ENCODE results near the gene CDC42EP3.
A peak's percentile ranks its signal among the peaks of the same experiment; 100 is the strongest.

The CDC42EP3 gene

GRCh38 chr2:37654419-37654818 is 17.0 kb downstream of the CDC42EP3 start:
- peak; percentile 38 for DNase-seq

GRCh38 chr2:37653805-37654378 is 17.6 kb downstream of the CDC42EP3 start:
- no peak for DNase-seq

DNA sequence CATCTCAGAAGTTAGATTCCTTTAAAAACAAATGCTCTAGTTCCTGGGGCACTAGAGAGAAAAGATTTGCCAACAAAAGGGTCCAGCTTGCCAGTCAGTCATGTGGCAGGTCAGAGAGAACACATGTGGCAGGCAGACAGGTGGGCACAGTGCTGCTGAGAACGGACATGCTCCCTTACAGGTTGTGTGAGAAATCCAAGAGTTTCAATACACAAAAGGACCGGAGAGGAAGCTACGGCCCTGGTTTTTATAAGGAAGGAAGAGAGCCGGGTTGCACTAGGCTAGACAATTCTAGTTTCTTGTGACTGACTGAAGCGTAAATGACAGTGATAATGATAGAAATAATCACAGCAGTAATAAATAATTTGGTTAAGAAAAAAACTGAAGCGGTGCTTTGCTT is 18.3 kb downstream of the CDC42EP3 start:
- DNase-seq: no peak

DNA sequence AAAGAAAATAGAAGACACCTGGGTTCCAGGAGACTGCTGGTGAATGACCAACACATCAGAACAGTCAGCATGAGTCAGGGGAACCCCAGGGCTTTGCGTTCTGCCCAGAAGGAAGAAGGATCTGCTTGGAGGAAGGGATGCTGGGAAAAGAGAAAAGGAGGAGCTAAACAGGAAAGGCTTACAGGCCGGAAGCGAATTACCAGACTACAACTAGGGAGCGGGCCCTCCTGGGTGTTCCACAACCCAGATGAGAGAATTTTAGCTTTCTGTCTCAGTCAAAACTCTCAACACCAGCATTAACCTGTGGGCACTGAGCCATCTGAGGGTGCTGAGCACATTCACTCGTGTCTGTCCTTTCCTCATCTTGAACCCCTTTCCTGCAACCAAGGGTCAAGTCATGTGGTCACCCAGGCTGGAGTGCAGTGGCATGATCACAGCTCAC is 19.2 kb downstream of the CDC42EP3 start:
- DNase-seq: peak; percentile 68

DNA sequence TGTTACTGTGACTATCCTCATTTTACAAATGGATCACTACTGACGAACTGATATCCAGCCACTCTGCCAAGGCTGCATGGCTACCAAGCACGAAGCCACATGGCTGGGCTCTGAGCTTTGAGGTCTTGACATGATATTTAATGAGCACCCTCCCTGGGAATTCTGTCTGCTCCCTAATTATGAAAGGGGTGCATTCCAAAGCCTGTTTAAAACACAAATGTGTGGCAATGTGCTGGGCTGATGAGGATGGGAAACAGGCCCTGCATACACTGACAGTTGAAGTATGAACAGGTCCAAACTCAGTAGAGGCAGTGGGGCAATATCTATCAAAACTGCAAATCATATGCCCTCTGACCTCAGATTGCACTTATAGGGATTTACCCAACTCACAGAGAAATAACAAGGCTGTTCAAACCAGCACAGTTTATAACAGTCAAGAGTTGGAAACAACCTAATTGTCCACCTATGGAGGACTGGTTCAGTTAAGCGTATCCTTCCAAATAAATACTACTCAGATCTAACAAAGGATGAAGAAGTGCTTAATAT is 20.8 kb downstream of the CDC42EP3 start:
- DNase-seq: no peak

DNA sequence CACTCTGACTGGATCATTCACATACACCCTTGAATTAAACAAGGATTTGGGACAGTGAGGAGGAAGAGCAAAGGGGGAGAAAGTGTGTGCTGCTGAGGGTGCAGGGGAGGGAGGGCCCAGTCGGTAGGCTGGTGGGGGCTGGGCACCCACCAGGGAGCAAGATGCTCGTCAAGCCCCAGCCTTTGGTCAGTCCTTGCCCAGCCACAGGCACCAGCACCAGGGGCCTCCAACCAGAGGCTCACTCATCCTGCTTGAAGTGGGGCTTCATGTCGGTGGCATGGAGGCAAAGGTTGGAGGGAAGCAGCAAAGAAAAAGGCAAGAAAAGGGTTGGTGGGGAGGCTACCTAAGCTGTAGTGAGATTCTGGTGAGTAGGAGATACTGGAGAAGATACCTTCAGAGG is 21.9 kb downstream of the CDC42EP3 start:
- no peak for DNase-seq

GRCh38 chr2:37648331-37649011 is 23.0 kb downstream of the CDC42EP3 start:
- DNase-seq: no peak

DNA sequence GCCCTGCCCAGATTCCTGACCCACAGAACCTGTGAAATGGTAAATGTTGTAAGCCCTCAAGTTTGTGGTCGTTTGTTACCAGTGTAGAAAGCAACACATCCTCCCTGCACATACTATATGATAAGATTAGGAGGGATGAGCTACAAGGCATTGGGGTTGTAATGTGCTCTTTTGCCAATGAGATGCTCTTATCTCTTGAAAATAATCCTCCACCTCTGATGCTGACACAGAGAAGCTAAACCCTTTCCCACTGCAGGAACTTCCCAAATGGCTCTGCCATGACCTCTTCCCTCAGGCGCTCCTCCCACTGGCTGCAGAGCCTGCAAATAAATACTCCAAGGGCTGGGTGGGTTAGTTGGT is 23.5 kb downstream of the CDC42EP3 start:
- DNase-seq: no peak

GRCh38 chr2:37645836-37646235 is 25.6 kb downstream of the CDC42EP3 start:
- DNase-seq: no peak

DNA sequence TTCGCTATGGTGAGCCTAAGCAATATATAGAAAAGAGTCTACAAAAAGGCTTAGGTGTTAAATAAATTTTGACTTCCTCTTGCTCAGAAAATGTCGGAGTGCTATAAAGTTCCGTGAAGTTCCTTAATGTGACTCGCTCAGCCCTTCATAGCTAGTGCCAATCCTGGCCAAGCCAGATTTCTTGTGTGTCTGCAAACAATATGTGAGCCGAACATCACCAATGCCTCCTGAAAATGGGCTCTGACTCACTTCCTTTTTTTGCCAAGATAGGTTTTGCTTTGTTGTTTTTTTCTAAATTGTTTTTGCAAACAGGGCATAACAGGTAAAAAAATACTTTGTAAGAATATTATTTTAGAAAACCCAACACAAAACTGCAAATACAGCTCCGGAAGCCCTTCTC is 26.1 kb downstream of the CDC42EP3 start:
- no peak for DNase-seq

GRCh38 chr2:37644191-37644590 is 27.3 kb downstream of the CDC42EP3 start:
- DNase-seq: no peak

GRCh38 chr2:37643730-37644078 is 27.7 kb downstream of the CDC42EP3 start:
- no peak for DNase-seq

DNA sequence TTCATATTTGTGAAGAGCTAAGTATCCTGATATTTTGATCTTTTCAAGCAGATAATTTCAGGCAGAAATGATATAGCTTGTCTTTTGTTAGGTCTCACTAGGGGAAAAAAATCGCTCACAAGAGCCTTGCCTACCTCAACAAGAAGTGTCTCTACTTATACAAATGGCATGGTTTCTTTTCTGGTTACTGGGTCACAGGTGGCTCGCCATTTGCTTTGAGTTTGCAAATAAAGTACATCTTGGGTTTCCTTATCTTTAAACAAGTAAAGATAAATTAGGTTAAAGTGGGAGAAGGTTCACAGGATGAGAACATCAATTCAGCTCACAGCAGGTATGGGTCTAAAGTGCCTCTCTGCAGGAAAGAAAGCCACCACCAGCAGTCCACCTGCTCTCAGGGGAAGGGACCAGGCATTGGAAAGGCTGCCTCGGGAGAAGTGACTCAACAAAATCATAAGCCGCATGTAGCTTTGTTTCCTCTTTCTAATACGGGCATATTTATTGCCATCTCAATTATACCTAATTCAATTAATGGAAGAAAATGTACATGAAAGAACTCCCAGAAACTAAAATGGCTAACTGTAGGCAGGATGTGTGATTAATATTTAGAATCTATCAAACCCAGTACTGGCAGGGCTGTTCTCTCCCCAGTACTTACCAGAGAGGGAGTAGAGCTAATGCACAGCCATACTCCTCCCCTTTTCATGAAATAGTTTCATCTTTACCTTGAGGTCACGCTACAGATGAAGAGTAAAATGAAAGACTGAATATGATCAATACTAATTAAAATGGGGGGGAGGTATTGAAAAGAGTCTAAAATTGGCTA is 28.3 kb downstream of the CDC42EP3 start:
- no peak for DNase-seq

DNA sequence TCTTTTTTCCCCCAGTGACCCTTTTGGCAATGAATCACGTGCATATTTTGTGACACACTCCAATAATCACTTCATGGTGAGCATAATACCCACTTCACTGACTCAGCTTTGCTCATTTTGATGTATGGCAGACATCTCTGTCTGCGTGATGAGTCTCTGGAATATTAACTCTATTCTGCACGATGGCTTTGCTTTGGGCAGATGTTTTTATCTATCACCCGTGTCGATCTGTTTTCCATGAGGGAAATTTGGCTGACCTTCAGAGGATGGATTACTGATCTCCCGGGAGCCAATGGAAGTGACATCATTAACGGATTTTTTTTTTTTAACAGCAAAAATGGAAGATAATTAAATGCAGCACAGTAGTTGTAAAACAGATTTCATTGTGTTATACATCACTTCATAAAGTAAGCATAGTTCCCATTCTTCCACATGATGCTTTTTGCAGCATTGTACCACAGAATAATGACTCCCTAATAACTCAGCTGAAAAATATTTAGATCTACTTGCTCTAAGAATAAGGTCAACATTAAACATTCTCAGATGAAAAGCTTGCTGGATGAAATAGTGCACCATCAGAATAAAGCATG is 29.8 kb downstream of the CDC42EP3 start:
- DNase-seq: no peak

DNA sequence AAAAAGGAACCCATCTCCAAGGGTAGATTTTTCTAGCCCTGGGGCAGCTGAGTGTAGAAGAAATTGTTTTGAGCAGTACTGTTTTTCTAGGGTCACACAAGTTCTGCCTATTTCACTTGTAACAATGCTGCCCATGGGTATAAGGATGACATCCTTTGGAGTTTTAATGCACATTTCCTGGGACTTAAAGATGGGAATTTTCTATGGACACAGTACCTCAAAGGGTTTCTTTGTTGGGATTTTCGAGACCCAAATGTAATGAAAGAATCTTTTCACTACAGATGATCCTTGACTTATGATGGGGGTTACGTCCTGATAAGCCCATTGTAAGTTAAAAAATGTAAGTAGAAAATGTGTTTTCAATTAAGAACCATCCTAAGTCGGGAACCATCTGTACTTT is 31.8 kb downstream of the CDC42EP3 start:
- no peak for DNase-seq

GRCh38 chr2:37638973-37639372 is 32.5 kb downstream of the CDC42EP3 start:
- no peak for DNase-seq

DNA sequence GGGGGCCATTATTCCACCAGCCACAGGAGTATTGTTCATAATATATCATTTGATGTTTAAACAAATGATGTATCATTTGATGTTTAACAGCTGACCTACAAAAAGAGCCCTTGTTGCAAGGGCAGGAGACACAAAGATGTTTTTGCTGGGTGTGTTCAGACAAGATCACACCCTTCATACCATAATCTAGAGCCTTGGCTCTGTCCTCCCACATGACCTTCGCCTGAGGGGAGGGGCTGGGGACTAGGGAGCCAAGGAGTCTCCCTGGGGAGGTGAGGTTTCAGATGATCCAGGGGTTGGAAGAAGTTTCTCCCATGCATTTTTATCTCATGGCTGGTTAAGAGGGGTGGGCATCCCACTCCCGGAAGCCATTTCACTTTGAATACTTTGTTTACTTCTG is 33.5 kb downstream of the CDC42EP3 start:
- no peak for DNase-seq

DNA sequence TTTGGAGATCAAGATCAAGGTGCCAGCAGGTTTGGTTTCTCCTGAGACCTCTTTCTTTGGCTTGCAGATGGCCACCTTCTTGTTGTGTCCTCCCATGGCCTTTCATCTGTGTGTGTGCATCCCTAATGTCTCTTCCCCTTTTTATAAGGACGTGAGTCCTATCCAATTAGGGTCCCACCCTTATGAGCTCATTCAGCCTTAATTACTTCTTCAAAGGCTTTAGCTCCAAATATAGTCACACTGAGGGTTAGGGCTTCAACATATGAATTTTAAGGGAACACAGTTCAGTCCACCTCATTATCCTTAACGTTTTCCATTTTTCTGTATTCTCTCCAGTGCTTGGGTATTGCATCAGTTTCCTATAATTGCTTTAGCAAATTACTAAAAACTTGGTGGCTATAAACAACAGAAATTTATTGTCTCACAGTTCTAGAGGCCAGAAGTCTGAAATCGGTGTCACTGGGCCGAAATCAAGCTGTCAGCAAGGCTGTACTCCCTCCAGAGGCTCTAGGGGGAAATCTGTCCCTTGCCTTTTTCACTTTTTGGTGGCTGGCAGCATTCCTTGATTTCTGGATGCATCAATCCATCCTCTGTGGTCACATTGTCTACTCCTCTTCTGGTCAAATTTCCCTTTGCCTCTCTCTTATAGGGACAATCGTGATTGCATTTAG is 34.1 kb downstream of the CDC42EP3 start:
- DNase-seq: no peak

- no peak for DNase-seq
Observed at GRCh38 chr2:37636381-37637066, 34.9 kb downstream of the CDC42EP3 start.

DNA sequence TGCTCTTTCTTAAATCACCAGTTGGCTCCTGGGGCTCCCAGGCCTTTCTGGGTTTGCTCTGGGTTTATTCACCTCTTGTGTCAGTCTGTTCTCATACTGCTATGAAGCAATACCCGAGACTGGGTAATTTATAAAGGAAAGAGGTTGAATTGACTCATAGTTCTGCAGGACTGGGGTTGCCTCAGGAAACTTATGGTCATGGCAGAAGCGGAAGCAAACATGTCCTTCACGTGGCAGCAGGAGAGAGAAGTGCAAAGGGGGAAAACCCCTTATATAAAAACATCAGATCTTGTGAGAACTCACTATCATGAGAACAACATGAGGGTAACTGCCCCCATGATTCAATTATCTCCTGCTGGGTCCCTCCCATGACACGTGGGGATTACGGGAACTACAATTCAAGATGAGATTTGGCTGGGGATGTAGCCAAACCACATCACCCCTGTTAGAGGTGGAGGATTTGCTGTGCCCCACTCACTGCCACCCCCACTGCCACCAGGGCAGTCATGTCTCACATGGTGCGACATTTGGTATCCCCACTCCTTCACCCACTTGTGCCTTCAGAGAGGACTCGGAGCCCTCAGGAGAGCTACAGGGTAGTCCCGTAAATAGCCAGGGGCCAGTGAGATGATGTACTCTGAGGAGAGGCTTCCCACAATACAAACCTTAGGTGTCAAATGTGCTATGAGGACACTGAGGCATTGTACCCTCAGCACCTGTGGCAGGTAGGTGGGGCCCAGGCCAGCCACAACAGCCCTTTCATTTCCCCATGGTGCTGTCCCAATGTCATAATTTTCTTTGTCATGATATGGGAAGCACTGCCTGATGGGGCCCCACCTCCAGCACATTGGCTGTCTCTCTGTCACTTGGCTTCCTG is 35.7 kb downstream of the CDC42EP3 start:
- DNase-seq: no peak

- no peak for DNase-seq
Observed at GRCh38 chr2:37634914-37635503, 36.4 kb downstream of the CDC42EP3 start.

Measured in islet precursor cell (in vitro differentiated cells).